Measurements from ENCODE around the gene HK1.
"Not testable (repeated sequence)": the region's sequence is repeated elsewhere in the genome, so short reads cannot be mapped to it uniquely, and the experiment has no call there.

The HK1 gene

GRCh38 chr10:69327463-69328379 lies 49.4 kb downstream of the HK1 start:
- Histone ChIP-seq H3K4me3 (peak overlapping the region; percentile 65), H3K27ac (peak overlapping the region; percentile 86 to 93)
- TF ChIP-seq CTCF (IDR thresholded peaks at IDR 0.05) = no peak
- DNase-seq (ENCODE audit: low spot score) = peak; percentile 91

GRCh38 chr10:69328380-69328735 lies 50.1 kb downstream of the HK1 start:
- H3K4me3 ChIP-seq = peak overlapping the region; percentile 65
- peak overlapping the region; percentile 86 to 93 for H3K27ac ChIP-seq
- TF ChIP-seq CTCF (IDR thresholded peaks at IDR 0.05) = no peak

GRCh38 chr10:69328888-69329287 lies 50.6 kb downstream of the HK1 start:
- DNase-seq (ENCODE audit: low spot score); H3K4me3 ChIP-seq: not testable (repeated sequence)
- H3K27ac ChIP-seq = peak overlapping the region; percentile 86 to 93

More at GRCh38 chr10:69328380-69328735, 50.1 kb downstream of the HK1 start:
- no peak for DNase-seq (ENCODE audit: low spot score)

- TF ChIP-seq CTCF (IDR thresholded peaks at IDR 0.05) = no peak
- Histone ChIP-seq H3K4me3 (no peak overlapping the region), H3K27ac (peak overlapping the region; percentile 86 to 93)
- DNase-seq (ENCODE audit: low spot score) = no peak
These were observed 51.5 kb downstream of the HK1 start for GRCh38 chr10:69329721-69330178.

DNA sequence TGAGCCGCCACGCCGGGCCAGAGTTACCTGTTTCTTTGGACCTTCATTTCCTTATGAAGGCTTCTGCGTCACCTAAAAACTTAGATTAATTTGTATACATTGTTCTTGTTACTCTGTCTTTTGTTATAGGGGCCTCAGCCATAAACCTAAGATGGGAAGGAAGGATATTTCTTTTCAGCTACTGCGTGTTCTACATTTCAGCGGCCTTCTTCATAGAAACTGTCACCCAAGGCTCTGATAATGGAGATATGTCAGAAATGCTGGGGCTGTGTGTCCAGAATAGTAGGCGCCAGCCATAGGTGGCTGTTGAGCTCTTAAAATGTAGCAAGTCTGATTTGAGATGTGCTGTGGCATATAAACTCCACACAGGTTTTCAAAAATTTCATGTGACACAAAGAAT lies 52.9 kb downstream of the HK1 start:
- no peak for TF ChIP-seq CTCF (IDR thresholded peaks at IDR 0.05)
- H3K27ac ChIP-seq = peak overlapping the region; percentile 63 to 86
- DNase-seq (ENCODE audit: low spot score) = no peak
- H3K4me3 ChIP-seq = no peak overlapping the region

DNA sequence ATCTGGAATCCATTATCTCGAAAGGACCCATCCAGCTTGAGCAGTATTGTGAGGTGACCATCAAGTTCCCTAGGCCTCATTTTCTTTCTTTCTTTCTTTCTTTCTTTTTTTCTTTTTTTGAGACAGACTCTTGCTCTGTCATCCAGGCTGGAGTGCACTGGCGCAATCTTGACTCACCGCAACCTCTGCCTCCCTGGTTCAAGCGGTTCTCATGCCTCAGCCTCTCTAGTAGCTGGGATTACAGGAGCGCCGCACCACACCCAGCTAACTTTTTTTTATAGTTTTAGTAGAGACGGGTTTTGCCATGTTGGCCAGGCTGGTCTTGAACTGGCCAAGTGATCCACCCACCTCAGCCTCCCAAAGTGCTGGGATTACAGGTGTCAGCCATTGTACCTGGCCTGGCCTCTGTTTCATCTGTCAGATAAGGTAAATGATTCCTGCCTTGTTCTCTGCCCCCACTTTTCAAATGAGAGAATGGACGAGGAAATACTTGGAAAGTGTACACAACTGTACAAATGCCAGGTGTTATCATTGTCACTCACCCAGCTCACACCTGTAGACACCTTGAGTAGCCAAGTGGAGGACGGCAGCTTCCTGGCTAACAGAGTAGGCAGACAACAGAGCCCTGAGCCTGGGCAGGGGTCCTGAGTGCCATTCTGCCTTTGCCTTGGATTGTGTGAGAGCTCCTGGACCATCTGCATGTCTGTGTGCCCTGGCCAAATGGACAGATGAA lies 54.1 kb downstream of the HK1 start:
- peak overlapping the region; percentile 86 to 96 for H3K27ac ChIP-seq
- DNase-seq (ENCODE audit: low spot score) = no peak
- H3K4me3 ChIP-seq = peak overlapping the region; percentile 48
- TF ChIP-seq CTCF (IDR thresholded peaks at IDR 0.05) = no peak

DNA sequence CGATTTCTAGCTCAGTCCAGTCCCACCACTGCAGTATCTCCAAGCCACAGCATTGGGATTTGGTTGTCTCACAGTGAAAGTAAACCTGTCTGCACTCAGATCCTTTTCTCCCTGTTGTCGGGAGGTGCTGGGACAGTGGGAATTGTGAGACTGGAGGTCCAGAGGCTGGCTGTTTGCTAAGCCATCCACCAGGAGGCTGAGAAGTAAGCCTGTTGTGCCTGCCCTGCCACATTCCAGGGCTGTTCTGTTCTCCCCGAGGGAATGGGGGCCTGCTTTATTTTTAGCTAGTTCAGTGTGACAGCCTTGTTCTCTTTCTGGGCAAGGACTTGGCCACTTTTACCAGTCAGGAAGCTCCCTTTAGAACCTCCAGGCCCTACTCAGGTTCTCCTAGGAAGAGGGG lies 54.9 kb downstream of the HK1 start:
- Histone ChIP-seq H3K27ac (peak overlapping the region; percentile 86 to 96), H3K4me3 (peak overlapping the region; percentile 56)
- DNase-seq (ENCODE audit: low spot score) = peak; percentile 90
- no peak for TF ChIP-seq CTCF (IDR thresholded peaks at IDR 0.05)

DNA sequence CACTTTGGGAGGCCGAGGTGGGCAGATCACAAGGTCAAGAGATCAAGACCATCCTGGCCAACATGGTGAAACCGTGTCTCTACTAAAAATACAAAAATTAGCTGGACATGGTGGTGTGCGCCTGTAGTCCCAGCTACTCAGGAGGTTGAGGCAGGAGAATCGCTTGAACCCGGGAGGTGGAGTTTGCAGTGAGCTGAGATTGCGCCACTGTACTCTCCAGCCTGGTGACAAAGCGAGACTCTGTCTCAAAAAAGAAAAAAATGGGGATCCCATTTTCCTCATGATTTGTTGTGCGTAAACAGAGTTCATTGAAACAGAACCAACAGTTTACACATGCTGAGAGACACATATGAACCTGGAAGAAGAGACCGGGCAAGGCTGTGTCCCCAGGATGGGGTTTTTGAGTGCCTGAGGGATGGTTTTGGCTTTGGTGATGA lies 55.6 kb downstream of the HK1 start:
- Histone ChIP-seq H3K4me3 (peak overlapping the region; percentile 56), H3K27ac (peak overlapping the region; percentile 86 to 96)
- not testable (repeated sequence) for DNase-seq (ENCODE audit: low spot score)

Measured in coronary artery (tissue), 2 donors.